GM23338 (cell line): Measurements from ENCODE around the gene PPFIA2. TPM values are rescaled to one million over a fixed set of nuclear protein-coding genes. Genes with fewer than 3 reads are reported as not detected.

Experiments used
- ATAC-seq: fragments of 200-7000 bp; cut with Tn5 transposase; 3 replicates; pipeline ENCODE4 v1.9.1; 2020
- DNase-seq: peaks from one replicate; pipeline ENCODE4 v3.0.0-alpha.2; 2015; ENCODE audit warnings: low spot score
- H2AFZ ChIP-seq: fragments of 200-600 bp; sonication (generic); 2 replicates; pipeline ENCODE4 v1.8.0; 2016; ENCODE audit warnings: antibody characterized with exemption, mild to moderate bottlenecking, moderate library complexity
- H3F3A ChIP-seq: fragments of 200-600 bp; sonication (generic); replicated peaks from 2 replicates; pipeline ENCODE4 v1.8.0; 2017; ENCODE audit warnings: antibody characterized with exemption, mixed run types, low read depth
- H3K27ac ChIP-seq: fragments of 200-600 bp; sonication (generic); 2 replicates; pipeline ENCODE4 v1.6.1; 2016; ENCODE audit warnings: low read depth
- H3K27me3 ChIP-seq: fragments of 200-600 bp; sonication (generic); 2 replicates; pipeline ENCODE4 v1.8.0; 2016; ENCODE audit warnings: mild to moderate bottlenecking, mixed run types, moderate library complexity; ENCODE audit not compliant: insufficient read depth
- H3K36me3 ChIP-seq: fragments of 200-600 bp; sonication (generic); 2 replicates; pipeline ENCODE4 v1.8.0; 2016; ENCODE audit warnings: mild to moderate bottlenecking; ENCODE audit not compliant: insufficient read depth
- H3K4me1 ChIP-seq: fragments of 200-600 bp; sonication (generic); 2 replicates; pipeline ENCODE4 v1.8.0; 2016; ENCODE audit warnings: mild to moderate bottlenecking, moderate library complexity; ENCODE audit not compliant: insufficient read depth
- H3K4me2 ChIP-seq: fragments of 200-600 bp; sonication (generic); 2 replicates; pipeline ENCODE4 v1.7.1; 2017; ENCODE audit warnings: mixed run types
- H3K4me3 ChIP-seq: fragments of 200-600 bp; sonication (generic); 2 replicates; pipeline ENCODE4 v1.6.1; 2016; ENCODE audit warnings: mixed run types
- H3K79me2 ChIP-seq: fragments of 200-600 bp; sonication (generic); replicated peaks from 2 replicates; pipeline ENCODE4 v1.8.0; 2017; ENCODE audit warnings: mild to moderate bottlenecking; ENCODE audit not compliant: insufficient read depth
- H3K9me2 ChIP-seq: fragments of 200-600 bp; sonication (generic); 2 replicates; pipeline ENCODE4 v1.8.0; 2017; ENCODE audit not compliant: insufficient read depth
- H4K20me1 ChIP-seq: fragments of 200-600 bp; sonication (generic); replicated peaks from 2 replicates; pipeline ENCODE4 v1.8.0; 2017; ENCODE audit warnings: mild to moderate bottlenecking; ENCODE audit not compliant: insufficient read depth
- H3K27ac Mint-ChIP-seq: 2 replicates; pipeline ENCODE4 v1.8.0; 2020; ENCODE audit warnings: inconsistent platforms, mild to moderate bottlenecking, moderate library complexity, mixed read lengths
- H3K27me3 Mint-ChIP-seq: 3 replicates; pipeline ENCODE4 v1.8.0; 2022; ENCODE audit warnings: low read depth, mild to moderate bottlenecking, moderate library complexity, mixed read lengths, inconsistent platforms; ENCODE audit not compliant: insufficient read depth, poor library complexity
- H3K36me3 Mint-ChIP-seq: 3 replicates; pipeline ENCODE4 v1.8.0; 2021; ENCODE audit warnings: low read depth, mild to moderate bottlenecking, inconsistent platforms, moderate library complexity, mixed read lengths
- H3K4me1 Mint-ChIP-seq: 3 replicates; pipeline ENCODE4 v1.8.0; 2020; ENCODE audit warnings: mild to moderate bottlenecking, inconsistent platforms, mixed read lengths
- H3K4me3 Mint-ChIP-seq: 3 replicates; pipeline ENCODE4 v1.8.0; 2021; ENCODE audit warnings: moderate library complexity, mild to moderate bottlenecking, inconsistent platforms, mixed read lengths
- H3K9me3 Mint-ChIP-seq: 3 replicates; pipeline ENCODE4 v1.8.0; 2020; ENCODE audit warnings: moderate library complexity, mild to moderate bottlenecking, inconsistent platforms, mixed read lengths
- CTCF ChIP-seq, 2 experiments: fragments of 200-600 bp in 1 of 2; sonication (generic) in 1 of 2; conservative IDR thresholded peaks; 2 replicates each; pipeline versions ENCODE4 v1.5.1 to v1.6.1; 2016 to 2017; ENCODE audit warnings: antibody characterized with exemption in 2 of 2, low read depth in 2 of 2, mild to moderate bottlenecking in 2 of 2, moderate library complexity in 1 of 2
- EZH2phosphoT487 ChIP-seq: fragments of 200-600 bp; sonication (generic); IDR thresholded peaks from one replicate; pipeline ENCODE4 v1.8.1; 2018; ENCODE audit warnings: antibody characterized with exemption; ENCODE audit not compliant: unreplicated experiment
- JUNB ChIP-seq: IDR thresholded peaks from one replicate; pipeline ENCODE4 v1.6.1; 2016; ENCODE audit warnings: antibody characterized with exemption; ENCODE audit not compliant: unreplicated experiment
- NANOG ChIP-seq: IDR thresholded peaks from 2 replicates; pipeline ENCODE4 v1.6.1; 2016; ENCODE audit warnings: antibody characterized with exemption, borderline replicate concordance
- POLR2AphosphoS5 ChIP-seq: IDR thresholded peaks from 2 replicates; pipeline ENCODE4 v1.6.1; 2016; ENCODE audit warnings: antibody characterized with exemption, low read depth
- STAT1 ChIP-seq: IDR thresholded peaks from one replicate; pipeline ENCODE4 v1.6.1; 2016; ENCODE audit warnings: antibody characterized with exemption; ENCODE audit not compliant: unreplicated experiment
- ZNF114 ChIP-seq: fragments of 250-450 bp; sonication (Bioruptor Pico); IDR thresholded peaks from 2 replicates; pipeline ENCODE4 v1.5.0; 2020; ENCODE audit warnings: mild to moderate bottlenecking, moderate library complexity
- ZNF331 ChIP-seq: fragments of 250-450 bp; sonication (Bioruptor Pico); IDR thresholded peaks from 2 replicates; pipeline ENCODE4 v1.5.0; 2020; ENCODE audit warnings: low read depth, mild to moderate bottlenecking, moderate library complexity
- ZNF462 ChIP-seq: fragments of 250-450 bp; sonication (Bioruptor Pico); IDR thresholded peaks from 2 replicates; pipeline ENCODE4 v1.5.0; 2020; ENCODE audit warnings: mild to moderate bottlenecking, moderate library complexity
- polyA plus RNA-seq: library from polyadenylated mRNA; unstranded; fragments of >200 nt; fragmentation: Nextera tagmentation; extraction: Ambion mirVana; gene quantifications from 2 replicates; pipeline ENCODE4 v1.2.1, GENCODE V29; 2016
- total RNA-seq: library from RNA; depleted of rRNA; stranded (reverse); fragments of >200 nt; shearing (Covaris generic); gene quantifications from 2 replicates; pipeline ENCODE4 v1.2.3, GENCODE V29; 2014
- TF ChIP-seq, protein P1 (sequence below): IDR thresholded peaks from one replicate; pipeline ENCODE4 v1.6.1; 2018; ENCODE audit warnings: antibody characterized with exemption; ENCODE audit not compliant: unreplicated experiment
- TF ChIP-seq, protein P2 (sequence below): IDR thresholded peaks from 2 replicates; pipeline ENCODE4 v1.6.1; 2016; ENCODE audit warnings: antibody characterized with exemption

The PPFIA2 gene
- total and polyA plus RNA-seq, 2 experiments from 2014 or later, result 5.4 to 7.2 TPM

GRCh38 chr12:81588235-81589008 lies 170.7 kb downstream of the PPFIA2 start:
- Mint-ChIP-seq H3K36me3 (peaks cover 8% of the 10 kb centered on the region; the same call in 2 of the 3 replicates), H3K4me1 (no peaks in the 10 kb centered on the region), H3K9me3 (peaks cover 25% of the 10 kb centered on the region), H3K27me3 (no peaks in the 10 kb centered on the region), H3K4me3 (no peak overlapping the region), H3K27ac (no peak overlapping the region)
- TF ChIP-seq ZNF331 (CRISPR knock-in tag) (no peak), ZNF114 (CRISPR knock-in tag) (no peak), JUNB (no peak), ZNF462 (CRISPR knock-in tag) (no peak), EZH2phosphoT487 (no peak), NANOG (no peak), CTCF (conservative IDR thresholded peaks at IDR 0.05; ENCODE audit: low read depth in 2 of 2) (no peak), STAT1 (no peak), POLR2AphosphoS5 (no peak)
- TF ChIP-seq, protein P1, sequence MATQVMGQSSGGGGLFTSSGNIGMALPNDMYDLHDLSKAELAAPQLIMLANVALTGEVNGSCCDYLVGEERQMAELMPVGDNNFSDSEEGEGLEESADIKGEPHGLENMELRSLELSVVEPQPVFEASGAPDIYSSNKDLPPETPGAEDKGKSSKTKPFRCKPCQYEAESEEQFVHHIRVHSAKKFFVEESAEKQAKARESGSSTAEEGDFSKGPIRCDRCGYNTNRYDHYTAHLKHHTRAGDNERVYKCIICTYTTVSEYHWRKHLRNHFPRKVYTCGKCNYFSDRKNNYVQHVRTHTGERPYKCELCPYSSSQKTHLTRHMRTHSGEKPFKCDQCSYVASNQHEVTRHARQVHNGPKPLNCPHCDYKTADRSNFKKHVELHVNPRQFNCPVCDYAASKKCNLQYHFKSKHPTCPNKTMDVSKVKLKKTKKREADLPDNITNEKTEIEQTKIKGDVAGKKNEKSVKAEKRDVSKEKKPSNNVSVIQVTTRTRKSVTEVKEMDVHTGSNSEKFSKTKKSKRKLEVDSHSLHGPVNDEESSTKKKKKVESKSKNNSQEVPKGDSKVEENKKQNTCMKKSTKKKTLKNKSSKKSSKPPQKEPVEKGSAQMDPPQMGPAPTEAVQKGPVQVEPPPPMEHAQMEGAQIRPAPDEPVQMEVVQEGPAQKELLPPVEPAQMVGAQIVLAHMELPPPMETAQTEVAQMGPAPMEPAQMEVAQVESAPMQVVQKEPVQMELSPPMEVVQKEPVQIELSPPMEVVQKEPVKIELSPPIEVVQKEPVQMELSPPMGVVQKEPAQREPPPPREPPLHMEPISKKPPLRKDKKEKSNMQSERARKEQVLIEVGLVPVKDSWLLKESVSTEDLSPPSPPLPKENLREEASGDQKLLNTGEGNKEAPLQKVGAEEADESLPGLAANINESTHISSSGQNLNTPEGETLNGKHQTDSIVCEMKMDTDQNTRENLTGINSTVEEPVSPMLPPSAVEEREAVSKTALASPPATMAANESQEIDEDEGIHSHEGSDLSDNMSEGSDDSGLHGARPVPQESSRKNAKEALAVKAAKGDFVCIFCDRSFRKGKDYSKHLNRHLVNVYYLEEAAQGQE, result no peak
- TF ChIP-seq, protein P2, sequence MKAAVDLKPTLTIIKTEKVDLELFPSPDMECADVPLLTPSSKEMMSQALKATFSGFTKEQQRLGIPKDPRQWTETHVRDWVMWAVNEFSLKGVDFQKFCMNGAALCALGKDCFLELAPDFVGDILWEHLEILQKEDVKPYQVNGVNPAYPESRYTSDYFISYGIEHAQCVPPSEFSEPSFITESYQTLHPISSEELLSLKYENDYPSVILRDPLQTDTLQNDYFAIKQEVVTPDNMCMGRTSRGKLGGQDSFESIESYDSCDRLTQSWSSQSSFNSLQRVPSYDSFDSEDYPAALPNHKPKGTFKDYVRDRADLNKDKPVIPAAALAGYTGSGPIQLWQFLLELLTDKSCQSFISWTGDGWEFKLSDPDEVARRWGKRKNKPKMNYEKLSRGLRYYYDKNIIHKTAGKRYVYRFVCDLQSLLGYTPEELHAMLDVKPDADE, result no peak
- H3K9me2 ChIP-seq, result no peaks in the 10 kb centered on the region
- H3K79me2 ChIP-seq, result no peaks in the 10 kb centered on the region
- H3F3A ChIP-seq, result no peaks in the 10 kb centered on the region
- ATAC-seq, result no peak
- H3K4me2 ChIP-seq, result no peak overlapping the region
- no peaks in the 10 kb centered on the region for H3K27me3 ChIP-seq
- H2AFZ ChIP-seq, result no peak overlapping the region
- no peak overlapping the region for H3K4me3 ChIP-seq
- no peak for DNase-seq
- no peaks in the 10 kb centered on the region; the same call in 1 of the 2 replicates for H4K20me1 ChIP-seq
- no peak overlapping the region for H3K27ac ChIP-seq
- no peaks in the 10 kb centered on the region for H3K4me1 ChIP-seq
- H3K36me3 ChIP-seq, result 0 out of 2 replicates have a peak, but pooled peaks cover 5% of the 10 kb centered on the region
